Femur (tissue), 1 donor: ENCODE results near the gene NCCRP1.

ENCODE experiments used
- DNase-seq: peaks from one replicate; pipeline ENCODE4 v3.0.0-alpha.2; 2017

The NCCRP1 gene

DNA sequence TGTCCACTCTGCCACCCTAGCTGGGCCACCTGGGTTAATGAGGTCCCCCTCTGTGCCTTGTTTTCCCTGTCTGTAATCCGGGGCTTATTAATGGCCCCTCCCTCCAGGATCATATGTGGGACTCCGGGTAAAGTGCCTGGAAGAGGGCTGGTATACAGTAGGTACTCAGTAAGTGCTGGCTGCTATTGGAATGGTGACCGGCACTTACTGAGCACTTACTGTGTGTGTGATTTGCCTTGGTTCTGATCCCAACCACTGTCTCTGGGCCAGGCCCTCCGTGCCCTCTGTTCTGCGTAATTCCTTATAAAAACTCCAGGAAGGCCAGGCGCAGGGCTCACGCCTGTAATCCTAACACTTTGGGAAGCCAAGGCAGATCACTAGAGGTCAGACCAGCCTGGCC, 30.9 kb upstream of the NCCRP1 start:
- no peak for DNase-seq

DNA sequence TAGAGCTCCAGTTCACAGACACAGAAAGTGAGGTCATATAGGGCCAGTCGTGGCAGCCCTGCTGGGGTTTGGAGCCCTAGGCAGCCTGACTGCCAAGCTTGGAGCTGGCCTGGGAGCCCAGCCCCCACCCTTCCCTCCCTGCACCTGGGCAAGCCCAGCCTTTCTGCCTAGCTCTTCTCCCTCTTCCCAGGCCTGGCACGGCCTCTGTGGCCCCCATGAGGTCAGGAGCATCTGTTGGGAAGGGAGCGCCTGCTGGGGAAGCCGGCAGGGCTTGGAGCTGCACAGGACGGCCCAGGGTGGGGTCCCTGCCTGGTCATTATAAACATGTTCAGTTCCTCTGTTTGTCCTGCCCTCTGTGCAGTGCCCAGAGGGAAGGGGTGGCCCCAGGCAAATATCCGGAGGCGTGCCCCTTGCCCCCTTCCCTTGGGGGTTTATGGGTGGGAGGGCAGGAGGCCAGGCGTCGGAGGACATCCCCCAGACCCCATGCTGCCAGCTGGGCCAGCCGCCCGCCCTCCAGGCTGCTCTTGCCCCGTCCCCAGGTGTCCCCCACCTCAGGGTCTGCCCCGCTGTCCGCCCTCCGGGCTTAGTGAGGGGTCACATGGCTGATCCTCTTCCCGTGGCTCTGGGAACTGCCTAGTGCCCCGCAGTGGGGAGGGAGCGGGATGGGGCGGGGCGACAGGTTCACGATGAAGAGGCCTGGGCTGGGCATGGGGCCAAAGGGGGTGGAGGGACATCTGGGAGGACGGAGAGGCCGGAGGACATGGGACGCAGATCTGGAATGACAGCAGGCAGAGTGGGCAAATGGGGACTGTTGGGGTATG, 30.0 kb upstream of the NCCRP1 start:
- DNase-seq: peak; percentile 69

DNA sequence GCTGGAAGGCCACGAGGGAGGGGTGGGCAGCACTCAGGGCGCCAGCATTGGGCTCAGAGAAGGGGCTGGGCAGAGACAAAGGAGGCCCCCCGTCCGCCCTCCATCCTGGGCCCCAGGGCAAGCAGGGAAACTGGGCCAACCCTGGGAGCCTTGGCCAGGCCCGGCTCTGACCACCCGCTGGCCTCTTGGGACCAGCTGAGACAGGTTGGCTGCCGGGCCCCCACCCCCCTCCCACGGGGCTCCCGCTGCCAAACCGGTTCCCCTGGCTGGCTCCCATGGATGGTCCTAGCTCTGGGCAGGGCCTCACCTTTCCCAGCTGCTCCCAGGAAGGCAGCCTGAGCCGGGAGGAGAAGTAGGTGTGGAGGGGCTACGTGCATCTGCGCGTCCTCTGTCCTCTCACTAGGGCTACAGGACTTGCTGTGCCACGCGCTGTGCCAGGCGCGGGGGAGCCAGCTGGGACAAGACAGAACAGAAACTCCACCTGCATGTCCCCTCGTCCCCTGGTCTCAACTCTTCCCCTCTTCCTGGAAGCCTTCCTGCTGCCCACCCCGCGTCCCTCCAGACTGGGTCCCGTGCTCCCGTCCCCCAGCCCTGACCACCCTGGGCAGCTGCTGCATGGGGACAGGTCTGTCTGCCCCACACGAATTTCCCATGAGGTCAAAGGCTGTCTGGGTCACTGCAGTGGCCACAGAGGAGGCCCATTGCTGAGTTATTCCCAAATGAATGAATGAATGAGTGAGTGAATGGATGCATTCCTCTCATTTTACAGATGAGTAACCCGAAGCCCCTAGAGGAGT, 29.1 kb upstream of the NCCRP1 start:
- DNase-seq: no peak

DNA sequence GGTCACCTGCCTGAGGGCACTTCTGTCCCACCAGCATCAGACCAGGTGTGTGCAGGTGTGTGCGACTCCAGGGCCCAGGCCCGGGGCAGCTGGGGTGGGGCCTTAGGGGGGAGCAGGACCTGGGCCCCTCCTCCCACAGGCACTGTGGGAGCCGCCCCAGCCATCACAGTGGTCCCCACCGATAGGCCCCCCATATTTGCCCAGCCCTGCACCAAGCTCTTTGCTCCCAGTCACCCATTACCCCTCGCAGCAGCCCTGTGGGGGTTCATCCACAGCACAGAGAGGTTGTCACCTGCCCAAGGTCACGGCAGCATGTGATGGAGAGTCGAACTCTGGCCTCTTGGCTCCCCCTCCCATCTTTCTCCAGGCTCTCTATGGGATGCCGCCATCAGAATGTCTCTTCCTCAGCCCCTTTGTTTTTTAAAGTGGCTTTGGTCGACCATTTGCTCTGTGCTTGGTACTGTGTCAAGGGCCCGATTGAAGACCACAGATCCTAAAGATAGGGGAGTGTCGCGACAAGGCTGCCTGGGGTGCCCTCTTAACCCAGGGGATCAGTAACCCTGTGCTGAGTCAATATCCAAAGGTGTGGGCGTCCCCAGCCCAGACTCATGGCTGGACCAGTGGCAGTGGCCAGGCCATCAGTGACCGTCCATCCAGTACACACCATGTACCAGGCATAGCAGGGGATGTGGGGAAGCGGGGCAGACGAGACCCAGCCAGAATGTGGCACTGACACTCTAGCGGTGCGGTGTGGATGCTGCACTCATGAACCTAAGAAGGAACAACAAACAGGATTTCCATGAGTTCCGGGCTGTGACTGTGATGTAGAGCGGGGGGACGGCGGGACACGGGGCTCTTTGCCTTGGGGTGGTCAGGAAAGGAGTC, 28.3 kb upstream of the NCCRP1 start:
- DNase-seq: no peak

DNA sequence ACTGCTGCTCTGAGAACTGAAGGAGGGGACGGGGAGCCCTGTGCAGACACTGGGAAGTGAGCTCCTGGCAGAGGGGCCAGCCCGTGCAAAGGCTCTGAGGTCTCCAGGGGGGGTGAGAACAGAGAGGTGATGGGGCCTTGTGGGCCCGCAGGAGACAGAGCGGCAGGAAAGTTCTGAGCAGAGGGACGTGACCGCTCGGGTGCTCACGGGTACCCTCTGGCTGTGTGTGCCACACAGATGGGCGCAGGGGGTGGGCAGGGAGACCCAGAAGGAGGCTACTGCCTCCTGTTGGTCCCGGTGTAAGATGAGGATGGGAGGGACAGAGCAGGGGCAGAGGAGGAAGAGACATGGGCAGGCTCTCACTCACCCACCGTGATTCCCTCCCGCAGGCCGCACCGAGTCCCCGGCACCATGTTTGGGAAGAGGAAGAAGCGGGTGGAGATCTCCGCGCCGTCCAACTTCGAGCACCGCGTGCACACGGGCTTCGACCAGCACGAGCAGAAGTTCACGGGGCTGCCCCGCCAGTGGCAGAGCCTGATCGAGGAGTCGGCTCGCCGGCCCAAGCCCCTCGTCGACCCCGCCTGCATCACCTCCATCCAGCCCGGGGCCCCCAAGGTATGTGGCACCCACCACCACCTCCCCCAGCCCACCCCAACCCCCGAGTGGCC, 27.5 kb upstream of the NCCRP1 start:
- no peak for DNase-seq

DNA sequence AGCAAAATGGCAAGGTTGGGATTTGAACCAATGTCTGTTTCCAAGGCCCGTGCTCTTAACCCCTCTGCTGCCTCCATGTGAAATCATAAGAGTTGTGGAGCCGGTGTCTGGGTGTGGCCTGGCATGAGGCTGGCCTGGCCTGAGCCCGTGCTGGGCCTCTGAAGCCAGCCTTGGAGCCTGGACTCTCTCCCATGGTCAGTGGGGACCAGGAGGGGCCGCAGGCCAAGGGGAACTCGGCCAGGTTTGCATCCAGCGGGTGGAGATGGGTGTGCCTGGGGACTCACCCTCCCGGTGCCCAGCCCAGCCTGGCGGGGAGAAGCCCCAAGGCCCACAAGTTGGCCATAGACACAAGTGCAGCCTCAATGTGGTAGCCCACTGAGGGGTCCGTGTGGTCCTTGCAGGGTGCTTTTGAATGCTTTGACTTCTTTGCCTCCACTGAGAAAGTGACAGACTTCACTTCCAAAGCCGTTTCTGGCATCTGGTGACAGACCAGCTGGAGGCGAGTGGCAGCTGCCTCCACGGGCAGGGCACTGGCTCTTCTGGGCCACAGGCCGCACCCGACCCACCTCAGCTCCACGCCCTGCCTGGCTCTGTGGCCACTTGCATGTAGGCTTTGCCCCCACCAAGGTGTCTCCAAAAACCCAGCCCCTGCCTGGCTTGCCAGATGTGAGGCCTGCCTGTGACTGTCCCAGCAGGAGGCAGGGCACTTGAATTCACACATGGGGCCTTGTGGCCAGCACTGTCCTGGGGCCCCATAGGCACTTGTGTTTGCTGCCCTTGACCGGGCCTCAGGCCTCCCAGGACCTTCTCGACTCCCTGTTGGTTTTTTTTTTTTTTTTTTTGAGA, 26.2 kb upstream of the NCCRP1 start:
- no peak for DNase-seq

DNA sequence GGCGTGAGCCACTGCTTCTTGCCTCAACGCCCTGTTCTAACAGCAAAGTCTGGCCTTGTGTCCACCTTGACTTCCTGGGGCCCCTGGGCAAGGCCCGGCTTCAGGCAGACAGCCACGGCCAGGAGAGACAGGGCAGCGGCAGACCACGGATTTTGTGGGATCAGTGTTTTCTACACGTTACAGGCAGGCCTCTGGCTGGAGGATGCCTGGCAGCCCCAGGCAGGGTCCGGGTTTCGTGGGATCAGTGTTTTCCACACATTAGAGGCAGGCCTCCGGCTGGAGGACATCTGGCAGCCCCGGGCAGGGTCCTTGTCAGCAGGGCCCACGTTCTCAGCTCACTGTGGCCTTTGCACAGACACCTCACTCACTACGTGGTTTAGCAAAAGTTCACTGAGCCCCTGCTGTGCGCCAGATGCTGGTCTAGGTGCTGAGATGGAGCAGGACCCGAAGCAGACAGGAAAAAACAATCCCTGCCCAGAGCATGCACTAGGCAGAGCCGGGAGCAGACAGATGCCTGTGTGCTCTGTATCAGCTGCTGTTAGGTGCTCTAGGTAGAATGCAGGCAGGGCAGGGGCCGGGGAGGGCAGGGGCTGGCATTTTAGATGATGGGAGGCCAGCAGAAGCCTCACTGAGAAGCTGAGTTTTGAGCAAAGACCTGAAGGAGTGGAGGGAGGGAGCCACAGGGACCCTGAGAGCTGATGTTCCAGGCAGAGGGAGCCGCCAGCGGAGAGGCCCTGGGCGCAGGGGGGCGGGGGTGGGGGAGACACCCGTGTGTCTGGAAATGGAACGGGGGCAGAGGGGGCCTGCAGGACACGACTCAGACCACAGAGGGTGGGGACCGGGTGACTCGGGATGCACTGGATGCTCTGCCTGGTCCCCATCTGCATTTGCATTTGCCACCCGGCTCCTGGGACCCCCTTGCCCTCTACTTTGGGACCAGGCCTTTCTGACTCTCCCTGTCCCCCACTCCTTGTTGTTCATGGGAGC, 25.0 kb upstream of the NCCRP1 start:
- DNase-seq: no peak

DNA sequence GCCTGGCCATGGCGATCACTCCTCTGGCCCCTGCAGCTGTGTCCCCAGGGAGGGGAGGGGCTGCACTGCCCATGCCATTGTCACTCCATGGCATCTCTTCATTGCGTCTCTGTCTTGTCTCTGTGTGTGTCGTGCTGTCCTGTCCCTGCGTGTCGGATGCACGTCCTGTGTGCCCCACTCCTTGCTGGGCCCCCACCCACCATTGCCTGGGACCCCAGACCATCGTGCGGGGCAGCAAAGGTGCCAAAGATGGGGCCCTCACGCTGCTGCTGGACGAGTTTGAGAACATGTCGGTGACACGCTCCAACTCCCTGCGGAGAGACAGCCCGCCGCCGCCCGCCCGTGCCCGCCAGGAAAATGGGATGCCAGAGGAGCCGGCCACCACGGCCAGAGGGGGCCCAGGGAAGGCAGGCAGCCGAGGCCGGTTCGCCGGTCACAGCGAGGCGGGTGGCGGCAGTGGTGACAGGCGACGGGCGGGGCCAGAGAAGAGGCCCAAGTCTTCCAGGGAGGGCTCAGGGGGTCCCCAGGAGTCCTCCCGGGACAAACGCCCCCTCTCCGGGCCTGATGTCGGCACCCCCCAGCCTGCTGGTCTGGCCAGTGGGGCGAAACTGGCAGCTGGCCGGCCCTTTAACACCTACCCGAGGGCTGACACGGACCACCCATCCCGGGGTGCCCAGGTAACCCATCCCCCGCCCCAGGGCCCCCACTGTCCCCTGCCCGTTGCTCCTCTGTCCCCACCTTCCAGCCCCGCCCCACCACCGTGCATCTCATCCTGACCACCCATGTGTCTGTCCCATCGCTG, 23.9 kb upstream of the NCCRP1 start:
- no peak for DNase-seq

DNA sequence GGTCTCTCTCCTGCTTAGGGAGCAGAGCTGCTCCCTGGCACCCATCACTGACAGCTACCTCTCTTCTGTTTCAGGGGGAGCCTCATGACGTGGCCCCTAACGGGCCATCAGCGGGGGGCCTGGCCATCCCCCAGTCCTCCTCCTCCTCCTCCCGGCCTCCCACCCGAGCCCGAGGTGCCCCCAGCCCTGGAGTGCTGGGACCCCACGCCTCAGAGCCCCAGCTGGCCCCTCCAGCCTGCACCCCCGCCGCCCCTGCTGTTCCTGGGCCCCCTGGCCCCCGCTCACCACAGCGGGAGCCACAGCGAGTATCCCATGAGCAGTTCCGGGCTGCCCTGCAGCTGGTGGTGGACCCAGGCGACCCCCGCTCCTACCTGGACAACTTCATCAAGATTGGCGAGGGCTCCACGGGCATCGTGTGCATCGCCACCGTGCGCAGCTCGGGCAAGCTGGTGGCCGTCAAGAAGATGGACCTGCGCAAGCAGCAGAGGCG, 23.2 kb upstream of the NCCRP1 start:
- DNase-seq: no peak

DNA sequence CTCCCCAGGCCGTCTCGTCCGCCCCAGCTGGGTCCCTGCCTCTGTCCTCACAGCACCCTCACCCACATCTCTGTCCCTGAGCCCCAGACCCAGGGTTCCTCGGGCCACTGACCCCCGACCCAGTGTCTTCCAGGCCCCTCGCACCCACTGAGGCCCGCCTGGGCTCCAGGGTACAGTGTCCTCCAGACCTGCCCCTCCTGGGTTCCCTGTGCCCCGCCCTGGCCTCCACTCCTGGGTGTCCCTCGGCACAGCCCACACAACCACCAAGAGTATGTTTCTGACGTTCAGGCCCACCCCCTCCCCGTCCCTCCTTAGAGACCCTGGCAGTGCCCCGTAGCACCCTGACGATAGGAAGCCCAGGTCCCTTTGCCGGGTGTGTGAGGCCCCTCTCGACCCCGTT, 22.6 kb upstream of the NCCRP1 start:
- no peak for DNase-seq

DNA sequence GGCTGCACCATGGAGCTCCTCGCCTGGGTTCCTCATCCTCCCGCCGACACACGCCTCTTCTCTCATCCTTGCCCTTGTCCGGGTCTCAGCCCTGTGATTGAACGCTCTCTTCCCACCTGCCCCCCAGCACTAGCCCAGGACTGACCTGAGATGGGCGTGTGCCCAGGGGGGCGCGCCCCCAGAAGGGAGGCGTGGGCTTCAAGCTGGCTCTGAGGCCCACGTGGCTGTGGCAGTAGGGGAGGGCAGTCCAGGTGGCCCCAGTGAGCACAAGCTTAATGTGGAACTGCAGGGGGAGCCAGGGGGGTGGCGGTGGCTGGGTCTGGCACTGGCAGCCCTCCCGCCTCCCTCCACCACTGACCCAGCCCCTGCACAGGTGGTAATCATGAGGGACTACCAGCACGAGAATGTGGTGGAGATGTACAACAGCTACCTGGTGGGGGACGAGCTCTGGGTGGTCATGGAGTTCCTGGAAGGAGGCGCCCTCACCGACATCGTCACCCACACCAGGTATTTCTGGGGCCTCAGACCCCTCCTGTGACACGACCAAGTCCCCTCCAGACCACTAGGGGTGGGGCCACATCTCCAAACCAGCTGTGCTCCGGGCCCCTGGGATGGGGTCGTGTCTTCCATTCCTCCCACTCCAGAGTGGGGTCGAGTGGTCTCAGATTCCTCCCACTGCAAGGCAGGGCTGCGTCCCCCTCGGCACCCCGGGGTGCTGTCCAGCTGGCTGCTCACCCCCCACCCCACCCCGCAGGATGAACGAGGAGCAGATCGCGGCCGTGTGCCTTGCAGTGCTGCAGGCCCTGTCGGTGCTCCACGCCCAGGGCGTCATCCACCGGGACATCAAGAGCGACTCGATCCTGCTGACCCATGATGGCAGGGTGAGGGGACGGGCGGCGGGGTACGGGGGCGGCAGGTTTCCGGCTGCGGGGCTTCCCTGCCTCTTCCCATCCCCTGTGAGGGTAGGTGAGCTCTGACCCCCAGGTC, 21.9 kb upstream of the NCCRP1 start:
- no peak for DNase-seq

DNA sequence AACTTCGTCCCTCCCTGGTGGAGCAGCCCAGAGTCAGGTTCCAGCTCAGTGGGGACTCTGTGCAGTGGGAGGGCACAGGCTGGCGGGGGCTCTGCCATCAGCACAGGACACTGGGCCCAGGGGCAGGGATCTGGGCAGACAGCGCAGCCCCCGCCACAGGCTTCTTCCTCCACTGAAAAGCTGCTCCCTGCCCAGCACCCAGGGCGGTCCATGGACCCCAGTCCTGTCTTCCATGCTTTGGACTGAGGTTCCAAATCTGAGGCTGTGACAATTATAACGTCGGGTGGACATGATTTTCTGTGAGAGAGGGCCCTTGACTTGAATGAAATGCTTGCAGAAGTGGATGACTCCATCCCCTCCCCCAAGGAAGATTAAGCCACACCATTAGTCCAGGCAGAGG, 21.2 kb upstream of the NCCRP1 start:
- no peak for DNase-seq

DNA sequence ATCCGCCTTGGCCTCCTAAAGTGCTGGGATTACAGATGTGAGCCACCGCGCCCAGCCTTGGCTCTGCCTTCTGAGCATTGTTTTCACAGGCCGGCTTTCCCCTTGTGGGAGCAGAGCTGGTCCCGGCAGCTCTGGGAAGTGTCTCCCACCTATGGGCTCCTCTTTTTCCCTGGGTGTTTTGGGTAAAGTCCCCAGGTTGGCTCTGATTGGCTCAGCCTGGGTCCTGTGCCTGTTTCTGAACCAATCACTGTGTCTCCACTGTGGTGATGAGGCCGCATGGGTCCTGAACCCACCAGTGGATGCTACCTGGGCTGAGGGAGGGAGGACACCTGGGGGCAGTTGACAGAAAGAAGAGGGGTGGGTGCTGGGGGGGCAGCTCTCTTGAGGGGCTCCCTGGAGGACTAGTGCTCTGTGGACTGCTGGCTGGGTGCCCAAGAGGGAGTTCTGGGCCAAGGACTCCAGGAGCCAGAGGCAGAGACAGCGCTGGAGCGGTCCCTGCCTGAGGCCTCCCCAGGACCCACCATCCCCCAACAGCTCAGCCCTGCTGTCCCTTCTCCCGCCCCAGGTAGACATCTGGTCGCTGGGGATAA, 19.6 kb upstream of the NCCRP1 start:
- no peak for DNase-seq

DNA sequence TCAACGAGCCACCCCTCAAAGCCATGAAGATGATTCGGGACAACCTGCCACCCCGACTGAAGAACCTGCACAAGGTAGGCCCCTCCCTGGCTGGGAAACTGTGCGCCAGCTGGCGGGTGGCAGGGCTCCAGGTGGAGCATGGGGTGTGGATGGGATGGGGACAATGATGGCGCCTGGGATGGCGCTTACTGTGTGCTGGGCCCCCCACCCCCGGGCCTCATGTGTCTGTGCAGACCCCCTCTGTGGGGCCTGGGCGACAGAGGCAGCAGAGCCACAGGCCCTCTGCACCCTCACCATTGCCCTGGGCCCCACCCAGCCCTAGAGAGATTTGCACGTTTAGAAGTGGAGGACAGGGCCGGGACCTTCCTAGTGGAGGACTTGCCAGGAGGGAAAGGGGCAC, 19.0 kb upstream of the NCCRP1 start:
- DNase-seq: no peak

DNA sequence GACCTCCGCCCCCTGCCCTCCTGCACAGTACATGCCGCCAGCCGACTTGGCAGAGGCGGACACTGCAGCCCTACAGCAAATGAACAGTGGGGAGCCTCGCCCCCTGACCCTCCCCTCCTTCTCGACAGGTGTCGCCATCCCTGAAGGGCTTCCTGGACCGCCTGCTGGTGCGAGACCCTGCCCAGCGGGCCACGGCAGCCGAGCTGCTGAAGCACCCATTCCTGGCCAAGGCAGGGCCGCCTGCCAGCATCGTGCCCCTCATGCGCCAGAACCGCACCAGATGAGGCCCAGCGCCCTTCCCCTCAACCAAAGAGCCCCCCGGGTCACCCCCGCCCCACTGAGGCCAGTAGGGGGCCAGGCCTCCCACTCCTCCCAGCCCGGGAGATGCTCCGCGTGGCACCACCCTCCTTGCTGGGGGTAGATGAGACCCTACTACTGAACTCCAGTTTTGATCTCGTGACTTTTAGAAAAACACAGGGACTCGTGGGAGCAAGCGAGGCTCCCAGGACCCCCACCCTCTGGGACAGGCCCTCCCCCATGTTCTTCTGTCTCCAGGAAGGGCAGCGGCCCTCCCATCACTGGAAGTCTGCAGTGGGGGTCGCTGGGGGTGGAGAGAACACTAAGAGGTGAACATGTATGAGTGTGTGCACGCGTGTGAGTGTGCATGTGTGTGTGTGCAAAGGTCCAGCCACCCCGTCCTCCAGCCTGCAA, 18.3 kb upstream of the NCCRP1 start:
- DNase-seq: no peak

DNA sequence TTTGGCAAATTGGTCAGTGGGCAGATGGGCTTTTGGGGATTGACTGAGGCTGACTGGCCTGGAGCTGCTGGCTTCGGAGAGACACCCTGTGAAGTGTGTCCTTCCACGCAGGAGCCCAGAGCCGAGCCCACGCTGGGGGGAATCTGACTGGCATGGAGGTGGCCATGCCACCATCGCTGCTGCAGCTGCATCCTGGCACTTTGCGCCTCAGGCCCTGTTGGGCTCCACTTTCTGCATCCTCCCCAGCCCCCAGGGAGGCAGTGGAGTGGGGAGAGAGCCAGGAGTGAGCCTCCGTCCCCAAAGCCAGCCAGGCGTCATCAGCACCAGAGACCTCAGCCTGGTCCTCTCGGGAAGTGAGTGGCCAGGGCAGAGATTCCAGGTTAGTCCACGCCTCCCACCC, 17.0 kb upstream of the NCCRP1 start:
- no peak for DNase-seq

DNA sequence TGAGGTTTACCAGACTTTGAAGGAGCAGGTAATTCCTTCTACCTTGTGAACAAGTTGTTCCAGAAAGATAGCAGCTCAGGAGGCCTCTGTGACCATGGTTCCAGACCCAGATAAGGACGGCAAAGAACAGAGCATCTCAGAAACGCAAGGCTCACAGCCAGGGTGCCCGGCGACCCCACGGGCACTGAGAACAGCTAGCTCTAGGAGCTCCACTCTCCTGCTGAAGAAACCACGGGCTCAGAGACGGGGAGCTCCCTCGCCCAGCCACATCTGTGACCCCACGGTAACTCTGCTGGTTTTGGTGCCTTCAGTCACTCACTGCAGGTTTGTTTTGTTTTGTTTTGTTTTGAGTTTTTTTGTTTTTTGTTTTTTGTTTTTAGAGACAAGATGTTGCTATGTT, 16.0 kb upstream of the NCCRP1 start:
- no peak for DNase-seq
